ENCODE measurements around the gene SMARCB1.

Gene SMARCB1

DNA sequence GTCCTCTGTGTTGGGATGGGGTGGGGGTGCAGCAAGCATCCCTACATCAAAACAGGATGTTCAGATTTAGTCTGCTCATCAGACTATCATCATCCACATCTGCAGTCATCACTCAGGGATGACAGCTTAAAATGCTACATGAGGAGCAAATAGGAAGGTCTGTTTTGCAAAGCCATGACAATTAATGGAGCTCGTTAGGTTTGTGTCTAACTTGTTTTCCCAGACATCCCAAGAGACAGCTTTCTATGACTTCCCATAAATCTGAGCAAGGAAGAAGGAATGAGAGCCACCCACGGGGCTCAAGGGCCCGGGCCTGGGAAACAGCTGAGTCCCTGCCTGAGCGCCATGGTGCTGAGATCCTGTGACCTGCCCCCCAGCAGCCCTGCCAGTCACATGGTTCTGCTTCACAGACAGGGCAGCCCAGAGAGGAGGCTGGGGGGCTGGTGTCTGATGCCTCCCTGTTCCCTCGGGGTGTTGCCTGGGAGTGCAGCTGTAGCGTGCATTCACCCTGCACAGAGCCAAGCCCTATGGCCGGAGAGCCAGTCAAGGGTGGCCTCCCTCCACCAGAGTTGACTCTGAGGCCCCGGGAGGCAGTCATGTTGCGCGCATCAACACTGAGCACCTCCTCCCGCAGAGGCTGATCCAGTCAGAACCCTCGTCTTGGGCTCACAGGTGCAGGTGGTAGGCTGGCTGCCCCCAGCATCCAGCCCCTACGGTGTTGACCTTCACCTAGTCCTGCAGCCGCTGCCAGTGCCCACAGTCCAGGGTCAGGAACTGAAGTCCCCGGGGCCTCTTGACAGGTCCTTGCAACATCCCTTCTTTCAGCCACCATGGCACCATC is 40.0 kb downstream of the SMARCB1 start:
- no peak overlapping the region for H3K4me3 Mint-ChIP-seq
- no peak for DNase-seq (ENCODE audit: low spot score in 2 of 2)
- H3K4me1 Mint-ChIP-seq = peaks cover 21% of the 10 kb centered on the region
- no peaks in the 10 kb centered on the region for H3K27me3 Mint-ChIP-seq
- H3K27ac Mint-ChIP-seq (ENCODE audit: low read depth) = peak overlapping the region; percentile 32
- no peak for ATAC-seq (replicated peaks; ENCODE audit: extremely low read depth, poor library complexity, severe bottlenecking)
- no peaks in the 10 kb centered on the region for H3K9me3 Mint-ChIP-seq
- peaks cover 53% of the 10 kb centered on the region for H3K36me3 Mint-ChIP-seq (ENCODE audit: insufficient read depth)

DNA sequence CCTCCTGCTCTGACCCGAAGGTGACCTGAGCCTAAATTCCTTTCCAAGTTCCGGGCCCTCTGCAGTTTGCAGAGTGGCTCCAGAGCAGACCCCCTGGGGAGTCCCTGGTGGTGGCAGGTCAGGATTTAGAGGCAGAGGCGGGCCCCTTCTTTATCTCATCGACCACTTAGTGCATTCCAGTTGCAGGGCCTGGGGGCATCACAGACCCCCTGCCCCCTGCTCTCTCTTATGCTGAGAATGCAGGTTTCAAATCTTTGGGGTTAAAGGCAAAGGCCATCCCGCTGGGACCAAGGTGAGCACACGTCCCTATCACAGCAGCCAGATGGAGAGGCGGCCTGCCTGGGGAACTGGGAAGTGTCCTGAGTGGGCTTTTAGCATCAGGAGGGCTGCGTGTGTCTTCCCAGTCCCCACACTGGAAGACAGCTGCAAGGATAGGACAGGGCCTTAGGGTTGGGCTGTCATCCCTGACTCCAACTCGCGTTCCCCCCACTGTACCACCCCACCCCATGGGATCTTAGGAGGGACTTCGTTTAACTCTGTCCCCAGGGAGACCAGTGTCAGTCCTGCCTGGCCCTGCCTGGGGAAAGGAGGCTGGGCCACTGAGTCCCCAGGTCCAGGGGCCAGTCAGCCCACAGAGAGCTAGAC is 40.7 kb downstream of the SMARCB1 start:
- H3K4me3 Mint-ChIP-seq = no peak overlapping the region
- ATAC-seq (replicated peaks; ENCODE audit: extremely low read depth, poor library complexity, severe bottlenecking) (no peak), DNase-seq (ENCODE audit: low spot score in 2 of 2) (no peak)
- peaks cover 54% of the 10 kb centered on the region for H3K36me3 Mint-ChIP-seq (ENCODE audit: insufficient read depth)
- no peak overlapping the region for H3K27ac Mint-ChIP-seq (ENCODE audit: low read depth)
- H3K9me3 Mint-ChIP-seq = no peaks in the 10 kb centered on the region
- no peaks in the 10 kb centered on the region for H3K27me3 Mint-ChIP-seq
- H3K4me1 Mint-ChIP-seq = peaks cover 21% of the 10 kb centered on the region

DNA sequence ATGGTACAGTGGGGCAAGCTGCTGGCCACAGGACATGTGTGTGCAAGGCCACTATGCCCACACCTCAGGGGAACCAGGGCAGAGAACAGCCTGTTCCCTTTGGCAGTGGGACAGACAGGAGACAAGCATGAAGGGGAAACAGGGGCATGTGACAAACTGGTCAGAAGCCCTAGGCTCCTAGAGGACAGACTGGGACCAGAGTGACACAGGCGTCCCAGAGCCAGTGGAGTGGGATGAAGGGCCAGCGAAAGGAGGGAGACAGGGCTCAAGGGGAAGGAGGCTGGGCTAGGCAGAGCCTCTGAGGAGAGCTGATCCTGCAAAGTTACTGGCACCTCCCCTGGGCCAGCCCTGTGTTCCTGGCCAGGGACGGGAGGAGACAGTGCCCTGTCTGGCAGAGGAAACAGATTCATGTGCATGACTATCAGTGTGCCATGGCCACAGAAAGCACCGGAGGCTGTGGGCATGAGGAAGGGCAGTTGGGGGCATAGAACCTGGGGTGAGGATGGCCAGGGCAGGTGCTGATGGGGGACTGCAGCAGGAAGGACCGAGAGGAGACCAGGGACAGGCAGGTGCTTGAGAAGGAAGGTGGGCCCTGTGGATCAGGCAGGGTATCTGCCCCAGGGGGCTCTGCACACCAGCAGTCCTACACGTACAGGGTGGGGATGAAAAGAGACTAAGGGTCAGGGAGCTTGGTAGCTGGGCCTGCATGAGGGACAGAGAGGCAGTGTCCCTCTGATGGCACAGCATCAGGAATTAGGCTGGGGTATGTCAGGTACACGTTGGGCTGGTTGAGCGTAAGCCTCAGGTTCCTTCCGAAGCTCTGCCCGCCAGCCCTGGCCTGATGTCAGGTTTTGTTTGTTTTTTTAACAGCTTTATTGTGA is 42.3 kb downstream of the SMARCB1 start:
- H3K27me3 Mint-ChIP-seq = no peaks in the 10 kb centered on the region
- ATAC-seq (replicated peaks; ENCODE audit: extremely low read depth, poor library complexity, severe bottlenecking) (no peak), DNase-seq (ENCODE audit: low spot score in 2 of 2) (no peak)
- H3K4me3 Mint-ChIP-seq = no peak overlapping the region
- H3K36me3 Mint-ChIP-seq (ENCODE audit: insufficient read depth) = peaks cover 45% of the 10 kb centered on the region
- H3K9me3 Mint-ChIP-seq = no peaks in the 10 kb centered on the region
- peak overlapping the region; percentile 66 for H3K27ac Mint-ChIP-seq (ENCODE audit: low read depth)
- peaks cover 16% of the 10 kb centered on the region for H3K4me1 Mint-ChIP-seq

DNA sequence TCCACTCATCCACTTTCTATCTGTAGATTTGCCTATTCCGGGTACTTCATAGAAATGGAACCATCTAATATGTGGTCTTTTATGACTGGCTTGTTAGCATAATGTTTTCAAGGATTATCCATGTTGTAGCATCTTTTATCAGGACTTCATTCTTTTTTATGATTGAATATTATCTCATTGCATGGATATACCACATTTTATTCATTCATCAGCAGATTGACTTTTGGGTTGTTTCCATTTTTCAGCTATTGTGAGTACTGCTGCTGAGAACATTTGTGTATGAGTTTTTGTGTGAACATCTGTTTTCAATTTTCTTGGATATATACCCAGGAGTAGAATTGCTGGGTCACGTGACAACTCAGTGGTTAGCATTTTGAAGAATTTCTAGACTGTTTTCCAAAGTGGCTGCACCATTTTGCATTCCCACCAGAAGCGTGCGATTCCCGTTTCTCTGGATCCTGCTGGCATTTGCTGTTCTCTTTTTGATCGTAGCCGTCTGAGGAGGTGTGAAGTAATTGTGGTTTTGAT is 43.1 kb downstream of the SMARCB1 start:
- Mint-ChIP-seq H3K9me3 (no peaks in the 10 kb centered on the region), H3K4me1 (peaks cover 15% of the 10 kb centered on the region), H3K27ac (ENCODE audit: low read depth) (no peak overlapping the region), H3K27me3 (no peaks in the 10 kb centered on the region), H3K4me3 (no peak overlapping the region), H3K36me3 (ENCODE audit: insufficient read depth) (peaks cover 38% of the 10 kb centered on the region)
- DNase-seq (ENCODE audit: low spot score in 2 of 2) (no peak), ATAC-seq (replicated peaks; ENCODE audit: extremely low read depth, poor library complexity, severe bottlenecking) (no peak)

DNA sequence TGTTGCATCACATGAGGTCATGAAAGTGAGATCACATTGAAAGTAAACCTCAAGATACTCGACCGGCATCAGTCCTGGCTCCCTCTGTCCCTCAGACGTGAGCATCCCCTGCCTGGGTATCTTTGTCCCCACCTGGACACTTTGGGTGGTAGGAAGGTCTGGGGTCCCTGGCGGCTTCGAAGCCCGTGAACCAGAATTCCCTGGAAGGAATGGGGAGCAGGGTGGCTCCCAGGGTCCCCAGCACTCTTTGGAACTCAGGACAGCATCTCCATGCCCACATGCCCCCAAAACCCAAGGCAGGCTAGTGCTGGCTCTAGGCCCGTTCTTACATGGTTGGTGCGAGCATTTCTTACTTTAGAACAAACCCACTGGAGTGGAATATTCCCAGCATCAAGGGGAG is 44.5 kb downstream of the SMARCB1 start:
- H3K9me3 Mint-ChIP-seq = no peaks in the 10 kb centered on the region

DNA sequence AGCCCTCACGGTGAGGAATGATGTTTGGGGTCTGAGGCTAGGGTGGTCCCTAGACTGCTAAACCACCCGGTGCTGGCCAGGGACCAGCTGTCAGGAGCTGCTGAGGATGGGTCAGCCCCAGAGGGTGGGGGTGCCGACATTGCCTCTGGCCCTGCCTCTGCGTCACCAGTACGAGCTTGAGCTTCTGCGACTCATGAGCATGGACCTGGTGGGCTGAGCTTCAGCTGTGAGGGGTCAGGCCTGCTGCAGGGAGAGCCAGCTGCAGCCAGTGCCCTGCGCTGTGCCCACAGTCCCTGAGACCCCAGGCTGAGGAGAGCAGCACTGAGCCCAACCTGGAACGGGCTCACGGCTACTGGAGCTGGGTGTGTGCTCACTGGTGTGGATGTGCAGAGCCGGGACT is 45.0 kb downstream of the SMARCB1 start:
- H3K27me3 Mint-ChIP-seq = no peaks in the 10 kb centered on the region
- H3K27ac Mint-ChIP-seq (ENCODE audit: low read depth) = peak overlapping the region; percentile 35
- H3K4me3 Mint-ChIP-seq = no peak overlapping the region
- peaks cover 29% of the 10 kb centered on the region for H3K36me3 Mint-ChIP-seq (ENCODE audit: insufficient read depth)
- DNase-seq (ENCODE audit: low spot score in 2 of 2) (no peak), ATAC-seq (replicated peaks; ENCODE audit: extremely low read depth, poor library complexity, severe bottlenecking) (no peak)
- no peaks in the 10 kb centered on the region for H3K9me3 Mint-ChIP-seq
- peaks cover 15% of the 10 kb centered on the region for H3K4me1 Mint-ChIP-seq

More for the DNA sequence above, 44.5 kb downstream of the SMARCB1 start:
- Mint-ChIP-seq H3K4me1 (peaks cover 15% of the 10 kb centered on the region), H3K27me3 (no peaks in the 10 kb centered on the region), H3K27ac (ENCODE audit: low read depth) (no peak overlapping the region), H3K36me3 (ENCODE audit: insufficient read depth) (peaks cover 34% of the 10 kb centered on the region), H3K4me3 (no peak overlapping the region)
- ATAC-seq (replicated peaks; ENCODE audit: extremely low read depth, poor library complexity, severe bottlenecking) (no peak), DNase-seq (ENCODE audit: low spot score in 2 of 2) (no peak)

DNA sequence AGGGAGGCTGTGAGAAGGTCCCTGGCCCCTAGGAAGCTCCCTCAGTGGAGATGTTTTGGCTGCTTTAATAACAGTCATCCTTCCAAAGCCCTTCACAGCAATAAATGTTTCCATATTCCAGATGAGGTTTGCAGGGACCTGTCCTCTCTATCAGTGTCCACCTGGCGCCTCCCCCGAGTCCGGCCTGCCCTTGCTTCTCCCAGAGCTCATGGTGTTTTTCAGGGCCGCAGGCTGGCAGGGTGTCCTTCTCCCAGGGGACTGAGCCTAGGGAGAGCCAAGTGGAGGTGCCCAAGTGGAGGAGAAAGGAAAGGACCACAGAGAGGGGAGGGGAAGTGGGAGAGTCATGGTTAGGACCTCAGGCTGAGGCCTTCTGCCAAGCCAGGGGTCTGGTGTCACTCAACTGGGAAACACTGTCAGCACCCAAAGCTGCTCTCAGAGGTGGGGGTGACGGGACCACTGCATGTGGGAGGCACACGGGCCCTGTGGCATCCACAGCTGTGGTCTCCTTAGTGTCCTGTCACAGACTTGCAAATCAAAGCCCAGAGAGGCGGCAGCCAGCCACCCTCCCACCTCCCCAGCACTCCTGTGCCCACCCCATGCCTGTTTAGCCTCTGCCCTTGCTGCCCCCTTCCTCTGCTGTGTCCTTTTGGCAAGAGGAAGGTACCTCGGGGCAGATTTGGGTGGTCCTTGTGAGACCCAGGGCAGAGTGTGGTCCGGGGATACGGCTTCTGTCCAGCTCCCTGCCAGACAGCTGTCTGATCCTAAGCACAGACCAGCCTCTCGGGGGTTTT is 45.7 kb downstream of the SMARCB1 start:
- H3K4me3 Mint-ChIP-seq = no peak overlapping the region
- peak overlapping the region; percentile 35 for H3K27ac Mint-ChIP-seq (ENCODE audit: low read depth)
- H3K27me3 Mint-ChIP-seq = no peaks in the 10 kb centered on the region
- no peak for DNase-seq (ENCODE audit: low spot score in 2 of 2)
- ATAC-seq (replicated peaks; ENCODE audit: extremely low read depth, poor library complexity, severe bottlenecking) = no peak
- no peaks in the 10 kb centered on the region for H3K9me3 Mint-ChIP-seq
- peaks cover 15% of the 10 kb centered on the region for H3K4me1 Mint-ChIP-seq
- peaks cover 28% of the 10 kb centered on the region for H3K36me3 Mint-ChIP-seq (ENCODE audit: insufficient read depth)

DNA sequence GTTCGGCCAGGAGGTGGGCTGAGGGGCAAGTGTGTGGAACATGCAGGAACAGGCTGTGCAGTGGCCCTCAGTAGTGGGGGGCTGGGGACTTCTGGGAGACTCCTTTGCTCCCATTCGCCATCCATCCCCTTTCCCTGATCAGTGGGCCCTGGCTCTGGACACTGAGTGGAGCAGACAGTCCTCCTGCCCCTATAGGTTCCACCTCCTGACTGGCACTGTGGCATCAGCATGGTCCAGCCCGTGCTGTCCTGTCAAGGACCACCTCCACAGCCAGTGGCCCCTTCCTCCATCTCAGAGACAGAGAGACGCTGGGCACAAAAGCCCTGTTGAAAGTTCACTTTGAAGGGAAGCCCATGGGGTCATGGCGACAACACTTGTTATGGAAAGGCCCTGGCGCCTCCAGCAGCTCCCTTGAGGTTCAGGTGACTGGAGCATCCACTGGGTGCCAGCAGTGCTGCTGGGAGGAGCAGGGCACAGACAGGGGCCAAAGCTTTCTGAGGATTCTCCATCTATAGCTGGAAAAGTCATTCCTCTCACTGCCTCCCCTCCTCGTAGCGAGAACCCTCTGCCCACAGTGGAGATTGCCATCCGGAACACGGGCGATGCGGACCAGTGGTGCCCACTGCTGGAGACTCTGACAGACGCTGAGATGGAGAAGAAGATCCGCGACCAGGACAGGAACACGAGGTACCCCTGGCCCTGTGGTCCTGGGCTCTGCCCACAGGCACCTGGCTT is 46.4 kb downstream of the SMARCB1 start:
- no peak overlapping the region for H3K27ac Mint-ChIP-seq (ENCODE audit: low read depth)
- no peaks in the 10 kb centered on the region for H3K9me3 Mint-ChIP-seq
- peaks cover 26% of the 10 kb centered on the region for H3K36me3 Mint-ChIP-seq (ENCODE audit: insufficient read depth)
- H3K4me1 Mint-ChIP-seq = peaks cover 20% of the 10 kb centered on the region
- no peak overlapping the region for H3K4me3 Mint-ChIP-seq
- ATAC-seq (replicated peaks; ENCODE audit: extremely low read depth, poor library complexity, severe bottlenecking) = no peak
- DNase-seq (ENCODE audit: low spot score in 2 of 2) = no peak
- H3K27me3 Mint-ChIP-seq = no peaks in the 10 kb centered on the region

DNA sequence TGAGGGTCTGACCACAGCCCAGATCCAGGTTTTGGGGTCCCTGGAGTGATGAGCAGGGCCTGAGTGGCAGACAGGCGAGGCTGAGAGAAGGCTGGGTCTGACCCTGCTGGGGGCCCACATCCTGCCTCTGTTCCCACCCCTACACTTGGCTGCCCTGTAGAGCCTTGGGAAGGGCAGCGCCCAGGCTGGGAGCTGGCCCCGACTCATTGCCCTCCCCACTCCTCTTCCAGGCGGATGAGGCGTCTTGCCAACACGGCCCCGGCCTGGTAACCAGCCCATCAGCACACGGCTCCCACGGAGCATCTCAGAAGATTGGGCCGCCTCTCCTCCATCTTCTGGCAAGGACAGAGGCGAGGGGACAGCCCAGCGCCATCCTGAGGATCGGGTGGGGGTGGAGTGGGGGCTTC is 47.1 kb downstream of the SMARCB1 start:
- Mint-ChIP-seq H3K4me1 (peaks cover 21% of the 10 kb centered on the region), H3K27me3 (no peaks in the 10 kb centered on the region), H3K4me3 (no peak overlapping the region), H3K36me3 (ENCODE audit: insufficient read depth) (peaks cover 26% of the 10 kb centered on the region), H3K27ac (ENCODE audit: low read depth) (no peak overlapping the region), H3K9me3 (no peaks in the 10 kb centered on the region)
- no peak for ATAC-seq (replicated peaks; ENCODE audit: extremely low read depth, poor library complexity, severe bottlenecking)
- DNase-seq (ENCODE audit: low spot score in 2 of 2) = no peak

DNA sequence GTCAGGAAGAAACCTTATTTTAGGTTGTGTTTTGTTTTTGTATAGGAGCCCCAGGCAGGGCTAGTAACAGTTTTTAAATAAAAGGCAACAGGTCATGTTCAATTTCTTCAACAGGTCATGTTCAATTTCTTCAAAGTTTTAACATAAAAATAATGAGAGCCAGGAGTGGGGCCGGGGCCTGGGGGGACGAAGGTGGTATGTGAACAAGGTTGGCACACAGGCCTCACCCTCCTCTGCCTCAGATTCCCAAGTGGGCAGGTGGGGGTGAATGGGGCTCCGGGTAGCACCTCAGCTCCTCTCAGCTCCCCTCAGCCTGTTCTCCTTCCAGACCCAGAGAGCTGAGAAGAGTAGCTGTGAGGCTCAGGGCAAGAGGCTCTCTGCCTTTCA is 47.6 kb downstream of the SMARCB1 start:
- H3K27me3 Mint-ChIP-seq = no peaks in the 10 kb centered on the region
- ATAC-seq (replicated peaks; ENCODE audit: extremely low read depth, poor library complexity, severe bottlenecking) (no peak), DNase-seq (ENCODE audit: low spot score in 2 of 2) (no peak)
- H3K9me3 Mint-ChIP-seq = no peaks in the 10 kb centered on the region
- H3K4me3 Mint-ChIP-seq = no peak overlapping the region
- H3K36me3 Mint-ChIP-seq (ENCODE audit: insufficient read depth) = peaks cover 26% of the 10 kb centered on the region
- H3K27ac Mint-ChIP-seq (ENCODE audit: low read depth) = no peak overlapping the region
- peaks cover 21% of the 10 kb centered on the region for H3K4me1 Mint-ChIP-seq

DNA sequence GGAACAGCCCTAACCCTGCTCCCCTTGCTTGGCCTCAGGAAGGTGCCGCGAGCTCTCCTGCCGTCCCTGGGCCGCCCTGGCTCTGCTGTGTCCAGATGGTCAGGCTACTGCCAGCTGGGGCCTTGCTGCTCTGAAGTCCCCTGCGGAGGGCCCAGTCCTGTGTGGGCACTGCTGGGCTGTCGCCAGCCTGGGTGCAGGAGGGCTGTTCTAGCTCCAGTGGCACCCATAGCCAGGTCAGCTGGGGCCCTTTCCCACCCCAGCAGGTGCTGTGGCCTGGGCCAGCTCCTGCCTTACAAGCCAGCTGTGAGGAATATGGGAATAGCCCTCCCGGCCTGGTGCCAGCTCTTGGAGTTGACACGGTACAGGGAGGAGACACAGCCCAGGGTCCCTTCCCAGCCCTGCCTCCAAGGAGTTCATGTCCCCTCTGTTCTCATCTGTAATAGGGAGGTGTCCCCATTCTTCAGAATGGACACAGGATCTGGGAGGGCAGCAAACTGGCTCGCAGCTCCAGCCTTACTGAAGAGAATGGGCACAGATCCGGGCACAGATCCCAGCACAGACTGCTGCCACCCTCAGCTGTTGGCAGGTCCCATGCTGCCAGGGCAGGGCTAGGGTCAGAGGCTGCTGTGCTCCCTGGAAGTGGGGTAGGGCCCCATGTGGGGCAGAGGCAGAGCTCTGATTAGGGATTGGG is 48.2 kb downstream of the SMARCB1 start:
- DNase-seq (ENCODE audit: low spot score in 2 of 2) (no peak), ATAC-seq (replicated peaks; ENCODE audit: extremely low read depth, poor library complexity, severe bottlenecking) (no peak)
- H3K9me3 Mint-ChIP-seq = no peaks in the 10 kb centered on the region
- no peaks in the 10 kb centered on the region for H3K27me3 Mint-ChIP-seq
- no peak overlapping the region for H3K27ac Mint-ChIP-seq (ENCODE audit: low read depth)
- H3K4me1 Mint-ChIP-seq = peaks cover 20% of the 10 kb centered on the region
- H3K36me3 Mint-ChIP-seq (ENCODE audit: insufficient read depth) = peaks cover 22% of the 10 kb centered on the region
- H3K4me3 Mint-ChIP-seq = no peak overlapping the region
